ENCODE data around the gene PSPN.

PSPN gene

GRCh38 chr19:6325614-6326013 is 50.1 kb downstream of the PSPN start:
- DNase-seq (ENCODE audit: low spot score), result no peak
